ENCODE measurements around the gene FGFR2.
A peak's percentile ranks its signal among the peaks of the same experiment; 100 is the strongest.

The FGFR2 gene

DNA sequence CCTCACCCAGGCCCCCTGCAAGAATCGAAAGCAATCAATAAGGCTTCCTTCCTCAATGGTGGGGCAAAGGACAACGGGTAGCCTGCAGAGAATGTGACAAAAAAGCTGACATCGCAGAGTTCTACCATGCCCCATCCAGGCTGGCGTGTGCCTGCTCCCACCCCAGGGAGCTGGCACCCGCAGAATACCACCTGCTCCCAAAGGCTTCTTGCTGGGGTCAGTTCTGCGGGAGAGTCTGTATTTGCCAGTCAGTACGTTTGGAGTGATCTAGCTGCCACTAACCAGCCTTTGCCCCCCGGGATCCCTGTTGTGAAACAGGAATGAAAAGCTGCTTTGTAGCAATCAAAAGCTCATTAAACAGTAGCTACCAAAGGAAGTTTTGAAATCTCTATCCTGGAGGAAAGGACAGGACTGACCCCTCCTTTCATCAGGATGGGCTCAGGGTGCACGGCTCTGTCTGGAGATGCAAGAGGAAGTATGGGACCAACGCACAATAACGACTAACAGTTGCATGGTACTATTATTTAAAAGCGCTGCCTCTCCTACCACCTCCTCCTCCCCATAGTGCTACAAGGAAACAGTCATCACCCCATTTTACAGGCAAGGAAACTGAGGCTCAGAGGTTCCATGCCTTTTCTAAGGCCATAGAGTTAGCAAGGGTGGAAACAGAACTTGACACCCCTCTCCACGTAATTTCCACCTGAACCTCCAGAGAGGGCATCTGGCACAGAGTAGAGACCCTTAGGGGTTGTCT, 67.0 kb downstream of the FGFR2 start:
- Histone ChIP-seq H3K27me3 (no peaks in the 10 kb centered on the region), H3K36me3 (no peaks in the 10 kb centered on the region), H3K4me3 (ENCODE audit: low read depth in 1 of 2, low read length in 1 of 2) (no peak overlapping the region), H3K9me3 (no peaks in the 10 kb centered on the region), H3K4me1 (ENCODE audit: control insufficient read depth in 1 of 2, insufficient read depth in 1 of 2, low read depth in 1 of 2, low read length in 1 of 2) (peaks cover 0 to 28% of the 10 kb centered on the region in 2 experiments), H3K27ac (no peak overlapping the region)
- TF ChIP-seq, protein P1, sequence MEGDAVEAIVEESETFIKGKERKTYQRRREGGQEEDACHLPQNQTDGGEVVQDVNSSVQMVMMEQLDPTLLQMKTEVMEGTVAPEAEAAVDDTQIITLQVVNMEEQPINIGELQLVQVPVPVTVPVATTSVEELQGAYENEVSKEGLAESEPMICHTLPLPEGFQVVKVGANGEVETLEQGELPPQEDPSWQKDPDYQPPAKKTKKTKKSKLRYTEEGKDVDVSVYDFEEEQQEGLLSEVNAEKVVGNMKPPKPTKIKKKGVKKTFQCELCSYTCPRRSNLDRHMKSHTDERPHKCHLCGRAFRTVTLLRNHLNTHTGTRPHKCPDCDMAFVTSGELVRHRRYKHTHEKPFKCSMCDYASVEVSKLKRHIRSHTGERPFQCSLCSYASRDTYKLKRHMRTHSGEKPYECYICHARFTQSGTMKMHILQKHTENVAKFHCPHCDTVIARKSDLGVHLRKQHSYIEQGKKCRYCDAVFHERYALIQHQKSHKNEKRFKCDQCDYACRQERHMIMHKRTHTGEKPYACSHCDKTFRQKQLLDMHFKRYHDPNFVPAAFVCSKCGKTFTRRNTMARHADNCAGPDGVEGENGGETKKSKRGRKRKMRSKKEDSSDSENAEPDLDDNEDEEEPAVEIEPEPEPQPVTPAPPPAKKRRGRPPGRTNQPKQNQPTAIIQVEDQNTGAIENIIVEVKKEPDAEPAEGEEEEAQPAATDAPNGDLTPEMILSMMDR (IDR thresholded peaks at IDR 0.05) = no peak

DNA sequence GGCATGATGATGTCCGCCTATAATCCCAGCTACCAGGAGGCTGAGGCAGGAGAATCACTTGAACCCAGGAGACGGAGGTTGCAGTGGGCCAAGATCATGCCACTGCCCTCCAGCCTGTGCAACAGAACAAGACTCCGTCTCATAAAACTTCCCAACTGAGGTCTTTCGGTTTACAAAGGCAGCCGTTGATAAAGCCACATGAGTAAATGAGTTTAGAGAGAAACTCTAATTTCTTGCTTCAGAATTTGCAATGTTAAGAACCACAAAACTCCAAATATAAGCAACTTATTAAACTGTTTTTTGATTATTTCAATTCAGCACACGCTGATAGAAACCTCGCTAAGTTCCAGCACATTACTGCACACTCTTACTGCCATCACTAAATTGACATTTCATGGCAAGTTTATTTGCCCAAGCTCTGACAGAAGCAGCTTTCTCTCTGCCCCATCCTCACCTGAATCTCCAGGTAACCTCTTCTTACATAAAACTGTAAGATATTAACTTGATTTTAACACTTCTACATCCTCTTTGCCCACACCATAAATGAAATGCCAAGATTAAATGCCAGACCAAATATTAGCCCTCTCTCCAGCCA, 67.7 kb downstream of the FGFR2 start:
- TF ChIP-seq, protein P1 (IDR thresholded peaks at IDR 0.05) = no peak
- no peaks in the 10 kb centered on the region for H3K36me3 ChIP-seq
- no peak overlapping the region for H3K4me3 ChIP-seq (ENCODE audit: low read depth in 1 of 2, low read length in 1 of 2)
- H3K27ac ChIP-seq = no peak overlapping the region
- H3K27me3 ChIP-seq = no peaks in the 10 kb centered on the region
- H3K4me1 ChIP-seq (ENCODE audit: control insufficient read depth in 1 of 2, insufficient read depth in 1 of 2, low read depth in 1 of 2, low read length in 1 of 2) = peaks cover 0 to 32% of the 10 kb centered on the region in 2 experiments
- no peaks in the 10 kb centered on the region for H3K9me3 ChIP-seq

DNA sequence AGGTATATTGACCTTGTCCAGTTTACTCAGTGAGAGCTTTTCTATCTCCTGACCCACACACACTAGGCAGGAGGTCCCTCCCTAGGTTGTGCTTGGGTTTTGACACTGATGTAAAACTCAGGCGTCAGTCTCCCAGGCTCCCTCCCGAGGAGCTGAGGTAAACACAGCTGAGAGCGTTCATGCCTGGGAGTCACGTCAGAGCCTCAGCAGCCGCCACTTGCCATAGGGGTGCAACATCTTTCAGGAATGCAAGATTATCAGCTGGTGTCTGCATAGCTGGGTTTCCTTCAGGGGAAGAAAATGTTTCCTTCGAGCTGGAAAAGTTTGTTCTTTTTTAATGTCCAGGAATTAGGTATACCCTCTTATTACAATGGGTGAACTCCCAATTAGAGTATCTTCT, 70.6 kb downstream of the FGFR2 start:
- no peak overlapping the region for H3K4me3 ChIP-seq (ENCODE audit: low read depth in 1 of 2, low read length in 1 of 2)
- no peaks in the 10 kb centered on the region for H3K36me3 ChIP-seq
- peaks cover 0 to 32% of the 10 kb centered on the region in 2 experiments for H3K4me1 ChIP-seq (ENCODE audit: control insufficient read depth in 1 of 2, insufficient read depth in 1 of 2, low read depth in 1 of 2, low read length in 1 of 2)
- H3K9me3 ChIP-seq = no peaks in the 10 kb centered on the region
- H3K27me3 ChIP-seq = no peaks in the 10 kb centered on the region
- no peak overlapping the region for H3K27ac ChIP-seq
- TF ChIP-seq, protein P1 (IDR thresholded peaks at IDR 0.05) = no peak

DNA sequence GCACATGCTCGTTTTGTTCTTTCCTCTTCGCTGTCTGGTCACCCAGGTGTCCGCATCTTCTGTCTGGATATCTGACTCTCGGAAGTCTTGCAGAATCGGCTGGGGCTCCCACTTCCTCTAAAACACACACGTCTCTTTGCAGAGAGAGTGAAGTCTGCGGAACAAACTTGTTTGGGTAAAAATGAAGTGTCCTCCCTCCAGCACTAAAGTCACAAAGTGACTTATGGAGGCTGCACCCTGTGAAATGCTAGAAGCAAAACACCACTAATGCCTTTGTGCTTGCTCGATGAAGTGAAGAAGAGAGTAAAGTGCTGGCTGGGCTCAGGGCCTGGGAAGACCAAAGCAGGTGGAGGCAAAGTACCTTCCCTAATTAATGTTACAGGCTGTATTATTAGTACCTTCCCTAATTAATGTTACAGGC, 71.4 kb downstream of the FGFR2 start:
- TF ChIP-seq, protein P1 (IDR thresholded peaks at IDR 0.05) = no peak
- Histone ChIP-seq H3K27me3 (no peaks in the 10 kb centered on the region), H3K27ac (peak overlapping the region; percentile 52), H3K4me3 (ENCODE audit: low read depth in 1 of 2, low read length in 1 of 2) (no peak overlapping the region), H3K4me1 (ENCODE audit: control insufficient read depth in 1 of 2, insufficient read depth in 1 of 2, low read depth in 1 of 2, low read length in 1 of 2) (peaks cover 0 to 32% of the 10 kb centered on the region in 2 experiments), H3K9me3 (no peaks in the 10 kb centered on the region), H3K36me3 (no peaks in the 10 kb centered on the region)

DNA sequence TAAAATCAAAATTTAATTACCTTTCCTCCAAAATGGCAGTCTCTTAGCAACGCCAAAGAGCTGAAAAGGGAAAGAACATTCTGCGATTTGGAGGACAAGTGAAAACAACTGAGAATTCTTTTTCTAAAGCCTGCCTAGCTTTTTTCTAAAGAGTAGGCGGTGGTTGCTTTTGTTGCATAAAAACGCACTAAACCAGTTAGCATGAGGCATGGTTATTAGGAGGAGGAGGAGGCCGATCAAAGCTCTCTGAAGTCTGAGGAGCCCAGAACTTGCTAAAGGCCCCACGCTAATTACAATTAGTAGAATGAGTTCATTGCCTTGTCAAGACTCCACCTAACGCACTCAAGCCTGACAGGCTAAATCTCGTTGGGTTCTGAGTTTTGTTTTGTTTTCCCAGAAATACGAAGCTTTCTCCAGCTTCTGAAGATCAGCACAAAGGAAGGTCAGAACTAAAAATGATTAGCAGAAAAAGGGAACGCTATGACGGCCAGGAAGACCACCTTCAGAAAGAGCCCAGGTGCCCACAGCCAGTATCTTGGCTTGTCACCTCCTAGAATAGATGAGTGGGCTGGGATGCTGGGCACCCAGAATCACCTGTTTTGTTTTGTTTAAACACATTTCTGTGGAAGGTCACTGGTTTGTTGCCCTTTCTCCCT, 72.0 kb downstream of the FGFR2 start:
- peak overlapping the region; percentile 52 for H3K27ac ChIP-seq
- TF ChIP-seq, protein P1 (IDR thresholded peaks at IDR 0.05) = no peak
- H3K9me3 ChIP-seq = no peaks in the 10 kb centered on the region
- H3K4me1 ChIP-seq (ENCODE audit: control insufficient read depth in 1 of 2, insufficient read depth in 1 of 2, low read depth in 1 of 2, low read length in 1 of 2) = peaks cover 0 to 28% of the 10 kb centered on the region in 2 experiments
- no peak overlapping the region for H3K4me3 ChIP-seq (ENCODE audit: low read depth in 1 of 2, low read length in 1 of 2)
- H3K27me3 ChIP-seq = no peaks in the 10 kb centered on the region
- H3K36me3 ChIP-seq = no peaks in the 10 kb centered on the region

Data from neutrophil (primary cell).